Parathyroid adenoma (tissue), 2 donors: ENCODE results near the gene BBIP1.

Experiments used
- H2AFZ ChIP-seq: fragments of 300-600 bp; sonication (generic); one replicate; pipeline ENCODE4 v1.7.0; 2017; ENCODE audit warnings: antibody characterized with exemption, mild to moderate bottlenecking
- H3K27ac ChIP-seq: fragments of 300-600 bp; sonication (generic); one replicate; pipeline ENCODE4 v1.7.0; 2017
- H3K27me3 ChIP-seq: fragments of 300-600 bp; sonication (generic); one replicate; pipeline ENCODE4 v1.7.0; 2017; ENCODE audit warnings: low read length; ENCODE audit not compliant: control insufficient read depth, insufficient read depth
- H3K36me3 ChIP-seq: fragments of 300-600 bp; sonication (generic); one replicate; pipeline ENCODE4 v1.7.0; 2017; ENCODE audit warnings: low read length; ENCODE audit not compliant: control insufficient read depth, insufficient read depth
- H3K4me1 ChIP-seq: fragments of 300-600 bp; sonication (generic); one replicate; pipeline ENCODE4 v1.7.0; 2017; ENCODE audit warnings: control low read depth
- H3K4me2 ChIP-seq: fragments of 300-600 bp; sonication (generic); one replicate; pipeline ENCODE4 v1.7.0; 2017; ENCODE audit warnings: low read length
- H3K4me3 ChIP-seq: fragments of 300-600 bp; sonication (generic); one replicate; pipeline ENCODE4 v1.7.0; 2017; ENCODE audit warnings: low read depth, low read length
- H3K79me2 ChIP-seq: fragments of 300-600 bp; sonication (generic); one replicate; pipeline ENCODE4 v1.7.0; 2017; ENCODE audit warnings: control low read depth
- H3K9ac ChIP-seq: fragments of 300-600 bp; sonication (generic); one replicate; pipeline ENCODE4 v1.7.0; 2017; ENCODE audit warnings: mild to moderate bottlenecking
- H3K9me3 ChIP-seq: fragments of 300-600 bp; sonication (generic); one replicate; pipeline ENCODE4 v1.7.0; 2017; ENCODE audit warnings: low read length; ENCODE audit not compliant: control insufficient read depth
- TF ChIP-seq, protein P1 (sequence below): fragments of 300-600 bp; sonication (generic); IDR thresholded peaks from one replicate; pipeline ENCODE4 v1.7.0; 2017; ENCODE audit warnings: antibody characterized with exemption, mild to moderate bottlenecking
- donor health status: primary hyperparathyroidism.

The BBIP1 gene

DNA sequence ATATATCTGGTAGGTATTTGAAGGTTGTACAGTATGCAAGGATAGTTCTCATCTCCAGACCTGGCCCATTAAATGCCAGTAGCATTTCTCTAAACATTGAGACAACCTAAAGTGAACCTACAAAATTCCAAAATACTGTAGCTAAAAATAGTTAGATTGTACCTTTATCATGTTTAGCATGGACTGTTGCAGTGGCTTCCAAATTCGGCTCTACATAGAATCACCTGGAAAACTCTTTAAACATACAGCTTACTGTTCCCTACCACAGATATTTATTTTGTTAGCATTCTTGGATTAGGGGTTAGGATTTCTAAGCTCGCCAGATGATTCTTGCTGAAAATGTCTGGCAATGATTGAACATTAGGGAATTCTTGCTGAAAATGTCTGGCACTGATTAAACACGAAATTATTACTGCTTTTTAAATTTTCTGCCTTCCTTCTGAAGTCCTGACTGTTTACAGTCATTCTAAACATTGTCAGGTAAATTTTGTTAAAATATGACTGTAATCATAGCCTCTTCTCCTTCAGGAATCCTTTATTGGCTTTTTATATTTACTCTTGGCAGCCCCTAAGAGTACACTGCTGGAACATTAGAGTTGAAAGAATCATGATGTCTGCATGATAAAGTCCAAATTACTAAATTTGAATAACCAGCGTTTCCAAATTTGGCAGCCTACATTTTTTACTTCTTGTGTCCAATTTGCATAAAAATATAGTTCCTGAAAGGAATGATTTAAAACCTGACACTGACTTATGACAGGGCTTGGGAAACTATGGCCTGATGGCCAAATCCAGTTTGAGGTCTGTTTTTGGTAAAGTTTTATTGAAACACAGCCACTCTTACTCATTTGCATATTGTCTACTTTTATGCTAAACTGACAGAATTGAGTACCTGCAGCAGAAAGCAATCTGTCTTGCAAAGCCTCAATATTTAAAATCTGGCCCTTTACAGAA is 40.7 kb upstream of the BBIP1 start:
- TF ChIP-seq, protein P1, sequence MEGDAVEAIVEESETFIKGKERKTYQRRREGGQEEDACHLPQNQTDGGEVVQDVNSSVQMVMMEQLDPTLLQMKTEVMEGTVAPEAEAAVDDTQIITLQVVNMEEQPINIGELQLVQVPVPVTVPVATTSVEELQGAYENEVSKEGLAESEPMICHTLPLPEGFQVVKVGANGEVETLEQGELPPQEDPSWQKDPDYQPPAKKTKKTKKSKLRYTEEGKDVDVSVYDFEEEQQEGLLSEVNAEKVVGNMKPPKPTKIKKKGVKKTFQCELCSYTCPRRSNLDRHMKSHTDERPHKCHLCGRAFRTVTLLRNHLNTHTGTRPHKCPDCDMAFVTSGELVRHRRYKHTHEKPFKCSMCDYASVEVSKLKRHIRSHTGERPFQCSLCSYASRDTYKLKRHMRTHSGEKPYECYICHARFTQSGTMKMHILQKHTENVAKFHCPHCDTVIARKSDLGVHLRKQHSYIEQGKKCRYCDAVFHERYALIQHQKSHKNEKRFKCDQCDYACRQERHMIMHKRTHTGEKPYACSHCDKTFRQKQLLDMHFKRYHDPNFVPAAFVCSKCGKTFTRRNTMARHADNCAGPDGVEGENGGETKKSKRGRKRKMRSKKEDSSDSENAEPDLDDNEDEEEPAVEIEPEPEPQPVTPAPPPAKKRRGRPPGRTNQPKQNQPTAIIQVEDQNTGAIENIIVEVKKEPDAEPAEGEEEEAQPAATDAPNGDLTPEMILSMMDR: no peak
- H3K27ac ChIP-seq: no peak overlapping the region

DNA sequence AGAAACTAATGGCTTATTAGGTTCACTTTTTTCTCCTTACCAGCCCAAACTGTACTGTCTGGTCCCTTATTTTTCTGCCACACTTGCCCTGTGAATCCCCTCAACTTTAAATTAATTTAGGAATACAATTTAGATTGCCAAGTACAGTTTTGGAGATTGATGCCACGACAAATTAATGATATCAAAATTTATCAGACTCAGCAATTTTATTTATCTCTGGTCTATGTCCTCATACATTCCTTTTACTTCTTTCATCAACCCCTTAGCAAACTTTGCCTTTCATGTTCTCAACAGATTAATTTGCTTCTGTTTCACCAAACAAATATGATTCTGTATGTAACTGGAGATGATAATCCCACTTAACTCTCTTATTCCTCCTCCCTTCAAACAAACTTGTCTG is 38.6 kb upstream of the BBIP1 start:
- H3K27ac ChIP-seq: no peak overlapping the region
- TF ChIP-seq, protein P1: no peak

More for the DNA sequence above, 40.7 kb upstream of the BBIP1 start:
- Histone ChIP-seq H3K79me2 (peaks cover 12% of the 10 kb centered on the region), H3K4me3 (no peak overlapping the region), H3K4me1 (peaks cover 7% of the 10 kb centered on the region), H2AFZ (no peak overlapping the region), H3K27me3 (no peaks in the 10 kb centered on the region), H3K9ac (no peak overlapping the region), H3K4me2 (no peak overlapping the region), H3K9me3 (no peaks in the 10 kb centered on the region), H3K36me3 (no peaks in the 10 kb centered on the region)

DNA sequence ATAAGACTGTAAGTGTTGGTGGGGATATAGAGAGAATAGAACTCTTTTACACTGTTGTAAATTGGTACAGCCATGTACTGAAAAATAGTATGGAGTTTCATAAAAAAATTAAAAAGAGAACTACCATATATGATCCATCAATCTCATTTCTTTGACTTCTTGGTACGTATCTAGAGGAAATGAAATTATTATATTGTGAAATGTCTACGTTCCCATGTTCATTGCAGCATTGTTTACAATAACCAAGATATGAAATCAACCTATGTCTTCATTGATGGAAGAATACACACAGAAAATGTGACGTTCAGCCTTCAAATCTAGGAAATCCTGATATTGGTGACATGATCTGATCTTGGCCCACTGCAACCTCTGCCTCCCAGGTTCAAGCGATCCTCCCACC is 32.4 kb upstream of the BBIP1 start:
- no peak overlapping the region for H2AFZ ChIP-seq
- H3K4me2 ChIP-seq: no peak overlapping the region
- peaks cover 3% of the 10 kb centered on the region for H3K4me1 ChIP-seq
- no peak overlapping the region for H3K4me3 ChIP-seq
- H3K9ac ChIP-seq: no peak overlapping the region
- no peaks in the 10 kb centered on the region for H3K27me3 ChIP-seq
- H3K9me3 ChIP-seq: no peaks in the 10 kb centered on the region
- H3K36me3 ChIP-seq: no peaks in the 10 kb centered on the region
- H3K27ac ChIP-seq: no peak overlapping the region
- TF ChIP-seq, protein P1: no peak
- peaks cover 45% of the 10 kb centered on the region for H3K79me2 ChIP-seq

More for the DNA sequence above, 38.6 kb upstream of the BBIP1 start:
- Histone ChIP-seq H3K27me3 (no peaks in the 10 kb centered on the region), H3K4me3 (no peak overlapping the region), H3K4me2 (no peak overlapping the region), H3K36me3 (no peaks in the 10 kb centered on the region), H3K4me1 (peaks cover 3% of the 10 kb centered on the region), H2AFZ (no peak overlapping the region), H3K79me2 (peaks cover 13% of the 10 kb centered on the region), H3K9ac (no peak overlapping the region), H3K9me3 (no peaks in the 10 kb centered on the region)

DNA sequence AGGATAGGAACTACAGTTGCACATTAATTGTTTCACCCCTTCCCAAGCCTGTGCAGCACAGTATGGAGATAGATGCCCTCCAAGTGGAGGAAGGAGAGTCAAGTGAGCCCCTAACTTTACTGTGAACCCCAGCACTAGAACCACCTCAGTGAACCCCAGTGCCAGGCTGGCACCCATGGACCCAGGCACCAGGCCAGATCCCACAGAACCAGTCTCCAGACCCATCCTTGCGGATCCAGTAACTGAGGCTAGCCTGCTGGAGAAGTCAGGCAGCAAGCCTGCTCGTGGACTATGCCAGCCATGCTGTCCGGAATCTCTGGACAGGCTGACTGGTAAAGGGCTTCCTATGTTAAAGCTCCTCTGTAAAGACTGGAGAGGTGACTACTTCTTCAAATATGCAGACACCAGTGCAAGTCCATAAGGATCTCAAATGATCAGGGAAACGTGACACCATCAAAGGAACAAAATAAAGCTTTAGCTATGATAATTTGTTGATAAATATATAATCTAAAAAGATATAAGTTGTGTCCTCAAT is 28.1 kb upstream of the BBIP1 start:
- peaks cover 70% of the 10 kb centered on the region for H3K79me2 ChIP-seq
- no peak overlapping the region for H3K9ac ChIP-seq
- no peak overlapping the region for H3K4me2 ChIP-seq
- TF ChIP-seq, protein P1: no peak
- H3K9me3 ChIP-seq: no peaks in the 10 kb centered on the region
- H3K27me3 ChIP-seq: no peaks in the 10 kb centered on the region
- no peaks in the 10 kb centered on the region for H3K4me1 ChIP-seq
- no peak overlapping the region for H3K4me3 ChIP-seq
- H2AFZ ChIP-seq: no peak overlapping the region
- H3K27ac ChIP-seq: no peak overlapping the region
- no peaks in the 10 kb centered on the region for H3K36me3 ChIP-seq
